Measurements from ENCODE around the gene GADD45A. TPM values are rescaled to one million over a fixed set of nuclear protein-coding genes. Genes with fewer than 3 reads are reported as not detected.

GADD45A gene
- polyA plus RNA-seq, 2 of the 4 experiments (the other 2 are of a cell fraction): 36.0 to 44.7 TPM

DNA sequence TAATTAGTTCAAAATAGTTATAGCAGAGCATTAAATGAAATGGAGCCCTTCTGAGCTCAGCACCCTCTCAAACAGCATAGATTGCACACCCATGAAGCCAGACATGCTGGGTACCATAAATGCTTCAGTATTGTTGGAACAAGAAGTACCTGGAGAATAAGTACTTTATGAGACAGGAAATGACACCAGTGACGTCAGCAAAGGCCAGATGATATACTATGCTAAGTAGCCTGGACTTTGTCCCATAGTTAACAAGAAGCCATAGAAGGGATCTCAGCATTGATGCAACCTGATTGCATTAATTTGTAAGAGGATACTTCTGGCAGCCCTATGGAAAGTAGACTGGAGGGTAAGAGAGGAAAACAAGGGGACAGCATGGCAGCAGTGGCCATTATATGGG is 16.3 kb upstream of the GADD45A start:
- no peak overlapping the region; a peak in 1 of 6 replicates for H3K27ac ChIP-seq
- 17% methylated on average over 1 of the region's 1 CpG for WGBS (ENCODE audit: missing lambda C conversion rate)
- TF ChIP-seq SREBF2 (IDR thresholded peaks at IDR 0.05) (no peak), FOXS1 (CRISPR knock-in tag; IDR thresholded peaks at IDR 0.05) (no peak), JUN (IDR thresholded peaks at IDR 0.05) (no peak), ZSCAN20 (CRISPR knock-in tag; IDR thresholded peaks at IDR 0.05) (no peak), RAD21 (conservative IDR thresholded peaks at IDR 0.05 in 1 of 2, IDR thresholded peaks at IDR 0.05 in 1 of 2) (no peak), KDM5A (IDR thresholded peaks at IDR 0.05) (no peak), RARB (CRISPR knock-in tag; IDR thresholded peaks at IDR 0.05) (no peak), NPAS2 (CRISPR knock-in tag; IDR thresholded peaks at IDR 0.05; ENCODE audit: borderline replicate concordance) (no peak), TFCP2L1 (CRISPR knock-in tag; IDR thresholded peaks at IDR 0.05) (no peak), POLR2AphosphoS2 (conservative IDR thresholded peaks at IDR 0.05; ENCODE audit: low read length) (no peak), ZNF302 (CRISPR knock-in tag; IDR thresholded peaks at IDR 0.05) (no peak), CHD4 (IDR thresholded peaks at IDR 0.05; ENCODE audit: borderline replicate concordance) (no peak)
- TF ChIP-seq, protein P1, sequence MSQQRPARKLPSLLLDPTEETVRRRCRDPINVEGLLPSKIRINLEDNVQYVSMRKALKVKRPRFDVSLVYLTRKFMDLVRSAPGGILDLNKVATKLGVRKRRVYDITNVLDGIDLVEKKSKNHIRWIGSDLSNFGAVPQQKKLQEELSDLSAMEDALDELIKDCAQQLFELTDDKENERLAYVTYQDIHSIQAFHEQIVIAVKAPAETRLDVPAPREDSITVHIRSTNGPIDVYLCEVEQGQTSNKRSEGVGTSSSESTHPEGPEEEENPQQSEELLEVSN (IDR thresholded peaks at IDR 0.05; ENCODE audit: borderline replicate concordance, low read depth): no peak
- TF ChIP-seq, protein P2, sequence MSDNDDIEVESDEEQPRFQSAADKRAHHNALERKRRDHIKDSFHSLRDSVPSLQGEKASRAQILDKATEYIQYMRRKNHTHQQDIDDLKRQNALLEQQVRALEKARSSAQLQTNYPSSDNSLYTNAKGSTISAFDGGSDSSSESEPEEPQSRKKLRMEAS (IDR thresholded peaks at IDR 0.05): no peak
- TF ChIP-seq, protein P3, sequence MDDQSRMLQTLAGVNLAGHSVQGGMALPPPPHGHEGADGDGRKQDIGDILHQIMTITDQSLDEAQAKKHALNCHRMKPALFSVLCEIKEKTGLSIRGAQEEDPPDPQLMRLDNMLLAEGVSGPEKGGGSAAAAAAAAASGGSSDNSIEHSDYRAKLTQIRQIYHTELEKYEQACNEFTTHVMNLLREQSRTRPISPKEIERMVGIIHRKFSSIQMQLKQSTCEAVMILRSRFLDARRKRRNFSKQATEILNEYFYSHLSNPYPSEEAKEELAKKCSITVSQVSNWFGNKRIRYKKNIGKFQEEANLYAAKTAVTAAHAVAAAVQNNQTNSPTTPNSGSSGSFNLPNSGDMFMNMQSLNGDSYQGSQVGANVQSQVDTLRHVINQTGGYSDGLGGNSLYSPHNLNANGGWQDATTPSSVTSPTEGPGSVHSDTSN (IDR thresholded peaks at IDR 0.05): no peak
- no peaks in the 10 kb centered on the region for H3K9me3 ChIP-seq
- no peak for FAIRE-seq
- no peak overlapping the region for H3K4me2 ChIP-seq
- H3K4me1 ChIP-seq: peaks cover 11% of the 10 kb centered on the region; the same call in 1 of the 3 replicates
- H3K4me3 ChIP-seq: no peak overlapping the region
- DNase-seq (ENCODE audit: low read depth in 1 of 2, low spot score in 1 of 2): no peak
- CTCF ChIA-PET: interaction anchor here (1.0 to 3.0 kb wide), 2 partner anchors 107 to 133 kb away, joined by 3 to 8 read pairs; no protein-coding TSS in a partner anchor
- POLR2A ChIA-PET: interaction anchor here (1.0 kb wide), 1 partner anchor 16 kb away, joined by 5 read pairs; the partner anchor contains the start of gene GADD45A
- no peak for ATAC-seq

DNA sequence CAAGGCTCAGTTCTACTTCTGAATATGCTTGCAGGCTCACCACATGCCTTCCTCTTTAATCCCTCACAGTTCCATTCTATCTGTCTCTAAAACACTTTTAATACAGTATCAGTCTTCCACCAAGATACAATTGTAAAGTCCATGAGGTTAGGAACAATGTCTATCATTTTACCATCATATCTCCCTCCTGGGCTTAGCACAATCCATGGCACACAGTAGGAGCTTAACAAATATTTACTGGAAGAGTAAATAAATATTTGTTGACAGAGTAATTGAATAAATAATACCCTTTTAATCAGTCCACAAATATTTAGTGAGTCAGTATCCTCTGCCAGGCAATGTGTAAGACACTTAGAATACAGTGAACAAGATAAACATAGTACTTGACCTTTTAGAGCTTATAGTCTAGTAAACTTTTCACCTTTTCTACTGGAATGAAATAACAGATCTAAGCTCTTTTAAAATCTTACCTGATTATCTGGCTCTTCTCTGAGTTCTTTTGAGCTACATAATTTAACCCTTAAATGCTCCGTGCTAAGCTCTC is 12.7 kb upstream of the GADD45A start:
- TF ChIP-seq POLR2AphosphoS2 (conservative IDR thresholded peaks at IDR 0.05; ENCODE audit: low read length) (no peak), RCOR1 (IDR thresholded peaks at IDR 0.05; ENCODE audit: low read depth, low read length) (no peak), KDM5A (IDR thresholded peaks at IDR 0.05) (no peak), NFE2L2 (conservative IDR thresholded peaks at IDR 0.05; ENCODE audit: low read length) (no peak), GATA3 (IDR thresholded peaks at IDR 0.05; ENCODE audit: borderline replicate concordance) (no peak), HEYL (CRISPR knock-in tag; IDR thresholded peaks at IDR 0.05) (no peak), TP53 (CRISPR knock-in tag; IDR thresholded peaks at IDR 0.05) (no peak), ZSCAN20 (CRISPR knock-in tag; IDR thresholded peaks at IDR 0.05) (no peak)
- TF ChIP-seq, protein P4, sequence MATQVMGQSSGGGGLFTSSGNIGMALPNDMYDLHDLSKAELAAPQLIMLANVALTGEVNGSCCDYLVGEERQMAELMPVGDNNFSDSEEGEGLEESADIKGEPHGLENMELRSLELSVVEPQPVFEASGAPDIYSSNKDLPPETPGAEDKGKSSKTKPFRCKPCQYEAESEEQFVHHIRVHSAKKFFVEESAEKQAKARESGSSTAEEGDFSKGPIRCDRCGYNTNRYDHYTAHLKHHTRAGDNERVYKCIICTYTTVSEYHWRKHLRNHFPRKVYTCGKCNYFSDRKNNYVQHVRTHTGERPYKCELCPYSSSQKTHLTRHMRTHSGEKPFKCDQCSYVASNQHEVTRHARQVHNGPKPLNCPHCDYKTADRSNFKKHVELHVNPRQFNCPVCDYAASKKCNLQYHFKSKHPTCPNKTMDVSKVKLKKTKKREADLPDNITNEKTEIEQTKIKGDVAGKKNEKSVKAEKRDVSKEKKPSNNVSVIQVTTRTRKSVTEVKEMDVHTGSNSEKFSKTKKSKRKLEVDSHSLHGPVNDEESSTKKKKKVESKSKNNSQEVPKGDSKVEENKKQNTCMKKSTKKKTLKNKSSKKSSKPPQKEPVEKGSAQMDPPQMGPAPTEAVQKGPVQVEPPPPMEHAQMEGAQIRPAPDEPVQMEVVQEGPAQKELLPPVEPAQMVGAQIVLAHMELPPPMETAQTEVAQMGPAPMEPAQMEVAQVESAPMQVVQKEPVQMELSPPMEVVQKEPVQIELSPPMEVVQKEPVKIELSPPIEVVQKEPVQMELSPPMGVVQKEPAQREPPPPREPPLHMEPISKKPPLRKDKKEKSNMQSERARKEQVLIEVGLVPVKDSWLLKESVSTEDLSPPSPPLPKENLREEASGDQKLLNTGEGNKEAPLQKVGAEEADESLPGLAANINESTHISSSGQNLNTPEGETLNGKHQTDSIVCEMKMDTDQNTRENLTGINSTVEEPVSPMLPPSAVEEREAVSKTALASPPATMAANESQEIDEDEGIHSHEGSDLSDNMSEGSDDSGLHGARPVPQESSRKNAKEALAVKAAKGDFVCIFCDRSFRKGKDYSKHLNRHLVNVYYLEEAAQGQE (IDR thresholded peaks at IDR 0.05): no peak
- TF ChIP-seq, protein P3 (IDR thresholded peaks at IDR 0.05): no peak
- ChIA-PET CTCF (no interaction called here), POLR2A (no interaction called here)
- no peak overlapping the region for H3K27ac ChIP-seq
- H3K9me3 ChIP-seq: no peaks in the 10 kb centered on the region
- H3K4me2 ChIP-seq: no peak overlapping the region
- H3K4me3 ChIP-seq: no peak overlapping the region
- H3K4me1 ChIP-seq: peaks cover 5% of the 10 kb centered on the region; the same call in 2 of the 3 replicates
- FAIRE-seq (no peak), ATAC-seq (no peak), DNase-seq (ENCODE audit: low read depth in 1 of 2, low spot score in 1 of 2) (no peak)
- WGBS (ENCODE audit: missing lambda C conversion rate): 64% methylated on average over 1 of the region's 1 CpG

Data from A549 (cell line).